ENCODE measurements around the gene HTT. TPM values are rescaled to one million over a fixed set of nuclear protein-coding genes. Genes with fewer than 3 reads are reported as not detected.

Gene HTT
- total and polyA plus RNA-seq, 9 donors: 13.3 to 63.2 (median 38.6) TPM

DNA sequence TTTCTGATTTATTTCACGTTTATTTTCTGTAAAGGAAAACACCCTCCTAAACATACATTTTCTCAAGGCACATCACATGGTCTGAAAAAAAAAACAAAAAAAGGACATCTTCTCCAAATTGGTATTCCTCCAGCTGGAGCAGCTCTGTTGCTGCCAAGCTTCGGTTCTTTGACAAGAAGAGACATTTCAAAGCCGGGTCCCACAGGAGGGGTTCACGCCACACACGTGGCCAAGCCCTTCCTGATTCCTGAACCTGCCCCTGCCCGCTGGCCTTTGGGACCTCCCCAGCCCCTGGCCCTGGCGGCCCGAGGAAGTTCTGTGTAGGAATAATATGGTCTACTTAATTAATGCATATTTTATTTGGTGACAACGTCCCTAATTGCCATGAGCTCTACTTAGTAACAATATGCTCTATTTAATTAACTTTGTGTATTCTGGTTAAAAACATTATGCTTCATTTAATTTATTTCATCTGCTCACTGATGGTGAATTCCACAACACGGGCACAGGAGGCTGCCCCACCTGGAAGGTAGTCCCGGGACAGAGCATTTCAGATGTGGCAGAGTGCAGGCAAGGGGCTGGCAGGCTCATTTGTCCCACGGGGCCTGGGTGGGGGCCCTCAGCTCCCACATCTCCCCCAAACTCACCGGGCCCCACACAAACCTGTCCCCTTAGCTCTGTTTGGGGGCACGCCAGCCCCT lies 212.9 kb downstream of the HTT start:
- peaks cover 5% of the 10 kb centered on the region for H3K4me1 ChIP-seq (ENCODE audit: insufficient read depth)
- H3K36me3 ChIP-seq: no peaks in the 10 kb centered on the region
- WGBS, 3 donors: 25 to 36% (median 28%) methylated on average over 14 of the region's 14 CpGs
- no peak overlapping the region for H3K27ac ChIP-seq
- peak in 1 of 5 donors; percentile 30 for DNase-seq
- H3K27me3 ChIP-seq: no peaks in the 10 kb centered on the region
- TF ChIP-seq POLR2A (IDR thresholded peaks at IDR 0.05): no peak
- TF ChIP-seq CTCF (IDR thresholded peaks at IDR 0.05): no peak
- no peak for TF ChIP-seq EP300 (IDR thresholded peaks at IDR 0.05)
- no peak overlapping the region for H3K4me3 ChIP-seq
- intact Hi-C loops (cut with DNase I): no loop called here
- H3K9me3 ChIP-seq: no peaks in the 10 kb centered on the region

- peak in 1 of 5 donors; percentile 31 for DNase-seq
- Histone ChIP-seq H3K27me3 (no peaks in the 10 kb centered on the region), H3K36me3 (no peaks in the 10 kb centered on the region), H3K9me3 (no peaks in the 10 kb centered on the region), H3K27ac (no peak overlapping the region), H3K4me1 (ENCODE audit: insufficient read depth) (peaks cover 5% of the 10 kb centered on the region), H3K4me3 (no peak overlapping the region)
- TF ChIP-seq EP300 (IDR thresholded peaks at IDR 0.05): no peak
- no peak for TF ChIP-seq CTCF (IDR thresholded peaks at IDR 0.05)
- no peak for TF ChIP-seq POLR2A (IDR thresholded peaks at IDR 0.05)
- WGBS, 3 donors: 64 to 72% (median 67%) methylated on average over 22 to 24 of the region's 24 CpGs
- intact Hi-C loops (cut with DNase I): no loop called here
Observed at GRCh38 chr4:3287972-3288570, 213.6 kb downstream of the HTT start.

GRCh38 chr4:3288571-3289094 lies 214.2 kb downstream of the HTT start:
- WGBS, 3 donors: 69 to 77% (median 75%) methylated on average over 11 of the region's 11 CpGs
- no peaks in the 10 kb centered on the region for H3K9me3 ChIP-seq
- peaks cover 5% of the 10 kb centered on the region for H3K4me1 ChIP-seq (ENCODE audit: insufficient read depth)
- H3K27ac ChIP-seq: no peak overlapping the region
- DNase-seq: no peak
- H3K4me3 ChIP-seq: no peak overlapping the region
- no peaks in the 10 kb centered on the region for H3K27me3 ChIP-seq
- TF ChIP-seq EP300 (IDR thresholded peaks at IDR 0.05): no peak
- no peak for TF ChIP-seq POLR2A (IDR thresholded peaks at IDR 0.05)
- no peak for TF ChIP-seq CTCF (IDR thresholded peaks at IDR 0.05)
- intact Hi-C loops (cut with DNase I): no loop called here
- no peaks in the 10 kb centered on the region for H3K36me3 ChIP-seq

GRCh38 chr4:3290476-3290875 lies 216.0 kb downstream of the HTT start:
- no peaks in the 10 kb centered on the region for H3K9me3 ChIP-seq
- DNase-seq: peak in 2 of 5 donors; percentile 21 to 36
- no peak overlapping the region for H3K27ac ChIP-seq
- peaks cover 7% of the 10 kb centered on the region for H3K4me1 ChIP-seq (ENCODE audit: insufficient read depth)
- TF ChIP-seq CTCF (IDR thresholded peaks at IDR 0.05) (no peak), EP300 (IDR thresholded peaks at IDR 0.05) (no peak), POLR2A (IDR thresholded peaks at IDR 0.05) (no peak)
- H3K36me3 ChIP-seq: no peaks in the 10 kb centered on the region
- intact Hi-C loops (cut with DNase I): no loop called here
- 93 to 95% (median 94%) methylated on average over 11 of the region's 11 CpGs for WGBS, 3 donors
- no peak overlapping the region for H3K4me3 ChIP-seq
- no peaks in the 10 kb centered on the region for H3K27me3 ChIP-seq
